ENCODE data around the gene MICALL2.
A peak's percentile ranks its signal among the peaks of the same experiment; 100 is the strongest.

Gene MICALL2

GRCh38 chr7:1460821-1461645 lies 1.8 kb upstream of the MICALL2 start:
- Histone ChIP-seq H3K9me3 (no peaks in the 10 kb centered on the region), H3K4me3 (ENCODE audit: low read depth, low read length) (no peak overlapping the region), H3K4me1 (peaks cover 6% of the 10 kb centered on the region), H3K27me3 (peaks cover 28% of the 10 kb centered on the region), H3K36me3 (no peaks in the 10 kb centered on the region)
- DNase-seq: no peak
- TF ChIP-seq CTCF (IDR thresholded peaks at IDR 0.05; ENCODE audit: low read depth, low read length): no peak

- peaks cover 28% of the 10 kb centered on the region for H3K27me3 ChIP-seq
- no peak for TF ChIP-seq CTCF (IDR thresholded peaks at IDR 0.05; ENCODE audit: low read depth, low read length)
- no peak overlapping the region; the same call in 1 of the 2 replicates for H3K4me3 ChIP-seq (ENCODE audit: low read depth, low read length)
- H3K9me3 ChIP-seq: no peaks in the 10 kb centered on the region
- no peak for DNase-seq
- H3K36me3 ChIP-seq: no peaks in the 10 kb centered on the region
- H3K4me1 ChIP-seq: peaks cover 6% of the 10 kb centered on the region
Observed at GRCh38 chr7:1459920-1460820, 900 bp upstream of the MICALL2 start.

GRCh38 chr7:1459512-1459892 lies 232 bp upstream of the MICALL2 start:
- Histone ChIP-seq H3K9me3 (no peaks in the 10 kb centered on the region), H3K36me3 (no peaks in the 10 kb centered on the region), H3K27me3 (peaks cover 28% of the 10 kb centered on the region), H3K4me1 (peaks cover 6% of the 10 kb centered on the region), H3K4me3 (ENCODE audit: low read depth, low read length) (no peak overlapping the region)
- DNase-seq: peak; percentile 100
- TF ChIP-seq CTCF (IDR thresholded peaks at IDR 0.05; ENCODE audit: low read depth, low read length): no peak

GRCh38 chr7:1457949-1458682 lies 1.2 kb downstream of the MICALL2 start:
- Histone ChIP-seq H3K4me3 (ENCODE audit: low read depth, low read length) (peak overlapping the region; percentile 39; the same call in 1 of the 2 replicates), H3K36me3 (no peaks in the 10 kb centered on the region), H3K27me3 (peaks cover 15% of the 10 kb centered on the region), H3K9me3 (no peaks in the 10 kb centered on the region), H3K4me1 (peaks cover 6% of the 10 kb centered on the region)
- no peak for DNase-seq
- TF ChIP-seq CTCF (IDR thresholded peaks at IDR 0.05; ENCODE audit: low read depth, low read length): no peak

GRCh38 chr7:1457059-1457948 lies 2.0 kb downstream of the MICALL2 start:
- no peak overlapping the region for H3K4me3 ChIP-seq (ENCODE audit: low read depth, low read length)
- no peaks in the 10 kb centered on the region for H3K36me3 ChIP-seq
- peaks cover 6% of the 10 kb centered on the region for H3K4me1 ChIP-seq
- peaks cover 15% of the 10 kb centered on the region; the same call in 1 of the 2 replicates for H3K27me3 ChIP-seq
- DNase-seq: no peak
- TF ChIP-seq CTCF (IDR thresholded peaks at IDR 0.05; ENCODE audit: low read depth, low read length): no peak
- H3K9me3 ChIP-seq: no peaks in the 10 kb centered on the region

Measured in BE2C (cell line).